IMR-90 (cell line): ENCODE results near the gene CCM2.

Experiments
- CEBPB ChIP-seq: IDR thresholded peaks from 2 replicates; pipeline ENCODE4 v1.6.1; 2012; ENCODE audit warnings: low read depth, low read length, improper control_type of control experiment
- MAFK ChIP-seq: IDR thresholded peaks from 2 replicates; pipeline ENCODE4 v1.6.1; 2012; ENCODE audit warnings: low read depth, low read length, improper control_type of control experiment
- MXI1 ChIP-seq: IDR thresholded peaks from 2 replicates; pipeline ENCODE4 v1.6.1; 2012; ENCODE audit warnings: low read depth, mild to moderate bottlenecking, low read length, moderate library complexity, borderline replicate concordance
- POLR2A ChIP-seq: IDR thresholded peaks from 2 replicates; pipeline ENCODE4 v1.6.1; 2012; ENCODE audit warnings: mild to moderate bottlenecking, low read depth, low read length
- RAD21 ChIP-seq: IDR thresholded peaks from 2 replicates; pipeline ENCODE4 v1.6.1; 2012; ENCODE audit warnings: low read length, improper control_type of control experiment
- RFX5 ChIP-seq: IDR thresholded peaks from 2 replicates; pipeline ENCODE4 v1.8.0; 2012; ENCODE audit warnings: low read depth, mild to moderate bottlenecking, low read length, moderate library complexity
- TF ChIP-seq, protein P1 (sequence below): conservative IDR thresholded peaks from 2 replicates; pipeline ENCODE4 v1.5.1; 2012; ENCODE audit warnings: mild to moderate bottlenecking, low read depth, low read length, improper control_type of control experiment
- TF ChIP-seq, protein P2 (sequence below): fragments of 150-350 bp; IDR thresholded peaks from 2 replicates; pipeline ENCODE4 v1.6.1; 2016; ENCODE audit warnings: low read depth, mild to moderate bottlenecking, low read length, moderate library complexity, borderline replicate concordance

DNA sequence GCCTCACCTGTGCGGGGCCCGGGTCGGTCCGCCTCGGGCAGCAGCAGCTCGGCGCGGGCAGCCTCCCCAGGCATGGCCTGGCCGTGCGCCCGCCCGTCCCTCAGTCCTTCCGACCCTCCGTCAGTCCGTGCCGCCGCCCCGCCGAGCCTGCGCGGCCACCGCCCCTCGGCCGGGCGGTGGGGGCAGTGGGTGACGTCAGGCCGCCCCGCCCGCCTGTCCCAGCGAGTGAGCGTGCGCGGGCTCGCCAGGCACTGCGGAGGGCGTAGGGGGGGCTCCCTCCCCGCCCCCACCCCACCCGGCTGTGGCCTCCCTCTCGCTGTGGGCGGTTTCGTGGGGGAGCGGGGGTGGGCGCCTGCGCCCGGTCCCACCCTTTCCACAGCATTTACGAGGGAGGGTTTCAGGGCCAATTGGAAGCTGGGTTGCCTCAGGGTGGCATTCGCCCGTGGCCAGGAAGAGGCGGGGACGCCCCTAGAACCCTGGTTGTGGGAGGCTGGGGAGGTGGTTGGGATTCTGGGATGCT lies 88.9 kb downstream of the CCM2 start, which contains the start of gene NACAD:
- TF ChIP-seq MXI1 (no peak), POLR2A (no peak), RAD21 (no peak), CEBPB (no peak), RFX5 (no peak), MAFK (no peak)
- TF ChIP-seq, protein P1, sequence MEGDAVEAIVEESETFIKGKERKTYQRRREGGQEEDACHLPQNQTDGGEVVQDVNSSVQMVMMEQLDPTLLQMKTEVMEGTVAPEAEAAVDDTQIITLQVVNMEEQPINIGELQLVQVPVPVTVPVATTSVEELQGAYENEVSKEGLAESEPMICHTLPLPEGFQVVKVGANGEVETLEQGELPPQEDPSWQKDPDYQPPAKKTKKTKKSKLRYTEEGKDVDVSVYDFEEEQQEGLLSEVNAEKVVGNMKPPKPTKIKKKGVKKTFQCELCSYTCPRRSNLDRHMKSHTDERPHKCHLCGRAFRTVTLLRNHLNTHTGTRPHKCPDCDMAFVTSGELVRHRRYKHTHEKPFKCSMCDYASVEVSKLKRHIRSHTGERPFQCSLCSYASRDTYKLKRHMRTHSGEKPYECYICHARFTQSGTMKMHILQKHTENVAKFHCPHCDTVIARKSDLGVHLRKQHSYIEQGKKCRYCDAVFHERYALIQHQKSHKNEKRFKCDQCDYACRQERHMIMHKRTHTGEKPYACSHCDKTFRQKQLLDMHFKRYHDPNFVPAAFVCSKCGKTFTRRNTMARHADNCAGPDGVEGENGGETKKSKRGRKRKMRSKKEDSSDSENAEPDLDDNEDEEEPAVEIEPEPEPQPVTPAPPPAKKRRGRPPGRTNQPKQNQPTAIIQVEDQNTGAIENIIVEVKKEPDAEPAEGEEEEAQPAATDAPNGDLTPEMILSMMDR, result no peak
- TF ChIP-seq, protein P2, sequence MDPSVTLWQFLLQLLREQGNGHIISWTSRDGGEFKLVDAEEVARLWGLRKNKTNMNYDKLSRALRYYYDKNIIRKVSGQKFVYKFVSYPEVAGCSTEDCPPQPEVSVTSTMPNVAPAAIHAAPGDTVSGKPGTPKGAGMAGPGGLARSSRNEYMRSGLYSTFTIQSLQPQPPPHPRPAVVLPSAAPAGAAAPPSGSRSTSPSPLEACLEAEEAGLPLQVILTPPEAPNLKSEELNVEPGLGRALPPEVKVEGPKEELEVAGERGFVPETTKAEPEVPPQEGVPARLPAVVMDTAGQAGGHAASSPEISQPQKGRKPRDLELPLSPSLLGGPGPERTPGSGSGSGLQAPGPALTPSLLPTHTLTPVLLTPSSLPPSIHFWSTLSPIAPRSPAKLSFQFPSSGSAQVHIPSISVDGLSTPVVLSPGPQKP, result no peak
